Measurements from ENCODE around the gene SMARCA2.

SMARCA2 gene

DNA sequence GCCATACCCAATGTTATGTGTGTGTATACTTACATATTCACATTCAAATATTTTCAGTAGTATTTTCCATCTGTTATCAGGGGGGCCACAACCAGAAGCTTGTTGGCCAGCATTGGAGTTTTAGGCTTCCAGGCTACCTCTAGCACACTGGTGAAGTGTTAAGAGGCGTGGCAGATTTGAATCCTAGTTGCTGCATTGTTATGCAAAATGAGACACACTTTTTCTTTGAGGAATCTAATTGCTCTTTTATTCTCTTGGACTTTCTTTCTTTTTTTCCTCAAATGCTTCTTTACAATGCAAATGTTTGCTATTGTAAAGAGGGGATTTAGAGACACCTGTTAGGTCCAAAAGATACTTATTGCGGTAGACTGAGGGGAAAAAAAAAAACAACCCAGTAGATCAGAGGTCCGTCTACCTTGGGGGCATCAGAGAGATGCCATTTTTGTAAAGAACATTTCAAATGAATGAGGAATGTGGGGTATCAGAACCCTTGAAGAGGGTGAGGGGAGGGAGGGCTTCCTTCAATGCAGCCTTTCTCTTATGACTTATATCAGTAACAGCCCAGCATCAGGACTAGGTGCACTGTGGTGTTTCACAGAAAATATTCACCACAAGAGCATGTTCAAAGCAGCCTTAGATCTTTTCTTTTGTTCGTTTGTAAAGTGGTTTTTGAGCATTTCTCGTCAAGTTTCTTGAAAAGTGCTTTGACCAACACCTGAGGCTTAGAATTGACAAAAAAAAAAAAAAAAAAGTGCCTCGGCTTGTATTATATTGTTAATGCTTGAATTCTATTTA, 3.8 kb downstream of the SMARCA2 start:
- TF ChIP-seq, protein P1, sequence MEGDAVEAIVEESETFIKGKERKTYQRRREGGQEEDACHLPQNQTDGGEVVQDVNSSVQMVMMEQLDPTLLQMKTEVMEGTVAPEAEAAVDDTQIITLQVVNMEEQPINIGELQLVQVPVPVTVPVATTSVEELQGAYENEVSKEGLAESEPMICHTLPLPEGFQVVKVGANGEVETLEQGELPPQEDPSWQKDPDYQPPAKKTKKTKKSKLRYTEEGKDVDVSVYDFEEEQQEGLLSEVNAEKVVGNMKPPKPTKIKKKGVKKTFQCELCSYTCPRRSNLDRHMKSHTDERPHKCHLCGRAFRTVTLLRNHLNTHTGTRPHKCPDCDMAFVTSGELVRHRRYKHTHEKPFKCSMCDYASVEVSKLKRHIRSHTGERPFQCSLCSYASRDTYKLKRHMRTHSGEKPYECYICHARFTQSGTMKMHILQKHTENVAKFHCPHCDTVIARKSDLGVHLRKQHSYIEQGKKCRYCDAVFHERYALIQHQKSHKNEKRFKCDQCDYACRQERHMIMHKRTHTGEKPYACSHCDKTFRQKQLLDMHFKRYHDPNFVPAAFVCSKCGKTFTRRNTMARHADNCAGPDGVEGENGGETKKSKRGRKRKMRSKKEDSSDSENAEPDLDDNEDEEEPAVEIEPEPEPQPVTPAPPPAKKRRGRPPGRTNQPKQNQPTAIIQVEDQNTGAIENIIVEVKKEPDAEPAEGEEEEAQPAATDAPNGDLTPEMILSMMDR (IDR thresholded peaks at IDR 0.05; ENCODE audit: insufficient read depth, low read depth, low read length, missing control alignments): no peak
- peak overlapping the region; percentile 76 for H3K4me3 ChIP-seq (ENCODE audit: low read depth, low read length)
- peak; percentile 57 for DNase-seq (ENCODE audit: low read depth)

DNA sequence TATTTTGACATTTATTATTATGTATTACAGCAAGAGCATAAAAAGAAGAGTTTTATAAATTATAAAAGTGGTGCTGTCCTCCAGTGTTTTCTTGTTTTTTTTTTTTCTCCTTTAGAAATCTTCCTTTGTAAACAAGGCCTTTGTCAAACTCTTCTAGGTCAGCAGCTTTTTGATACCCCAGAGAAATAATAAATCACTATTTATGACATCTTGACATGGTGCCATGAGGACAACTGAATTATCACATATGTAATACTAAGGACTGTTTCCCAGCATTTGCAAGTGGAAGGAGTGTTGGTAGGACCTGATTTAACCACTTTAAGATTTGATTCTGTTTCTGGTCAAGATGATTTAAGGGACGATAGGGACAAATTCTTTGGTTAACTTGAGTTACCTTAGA, 4.6 kb downstream of the SMARCA2 start:
- no peak for DNase-seq (ENCODE audit: low read depth)
- peak overlapping the region; percentile 76 for H3K4me3 ChIP-seq (ENCODE audit: low read depth, low read length)
- TF ChIP-seq, protein P1 (IDR thresholded peaks at IDR 0.05; ENCODE audit: insufficient read depth, low read depth, low read length, missing control alignments): no peak

DNA sequence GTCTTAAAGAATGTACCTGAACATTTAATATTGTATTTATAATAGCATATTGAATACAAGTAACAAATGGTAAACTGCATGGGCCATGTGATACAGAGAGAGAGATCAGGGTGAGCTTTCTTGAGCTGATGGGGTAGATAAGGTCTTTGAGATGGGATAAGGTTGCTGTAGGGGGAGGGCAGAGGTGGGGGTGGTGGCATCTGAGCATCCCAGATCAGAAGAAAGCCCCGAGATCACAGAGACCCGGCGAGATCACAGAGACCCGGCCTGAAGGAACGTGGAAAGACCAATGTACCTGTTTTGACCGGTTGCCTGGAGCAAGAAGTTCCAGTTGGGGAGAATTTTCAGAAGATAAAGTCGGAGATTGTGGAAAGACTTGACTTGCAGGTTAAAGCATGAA, 6.6 kb downstream of the SMARCA2 start:
- peak overlapping the region; percentile 28 for H3K4me3 ChIP-seq (ENCODE audit: low read depth, low read length)
- TF ChIP-seq, protein P1 (IDR thresholded peaks at IDR 0.05; ENCODE audit: insufficient read depth, low read depth, low read length, missing control alignments): no peak
- DNase-seq (ENCODE audit: low read depth): no peak

DNA sequence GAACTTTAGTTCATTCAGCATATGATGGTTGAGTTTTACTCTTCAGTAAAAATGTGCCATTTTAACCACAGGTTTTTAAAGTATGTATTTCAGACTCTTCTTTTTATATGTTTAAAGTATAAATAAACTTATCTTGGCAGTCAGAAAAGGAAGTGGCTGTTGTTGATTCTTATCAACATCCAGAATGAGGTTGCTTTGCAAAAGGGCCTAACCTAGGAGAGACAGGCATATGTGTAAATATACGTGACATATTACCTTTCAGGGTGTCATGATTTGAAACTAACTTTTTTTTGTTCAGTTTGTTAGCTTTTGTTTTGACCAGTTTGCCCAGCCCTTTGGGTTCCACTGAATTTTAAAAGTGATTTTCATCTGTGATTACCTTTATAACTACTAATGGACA, 7.4 kb downstream of the SMARCA2 start:
- TF ChIP-seq, protein P1 (IDR thresholded peaks at IDR 0.05; ENCODE audit: insufficient read depth, low read depth, low read length, missing control alignments): no peak
- no peak for DNase-seq (ENCODE audit: low read depth)
- H3K4me3 ChIP-seq (ENCODE audit: low read depth, low read length): peak overlapping the region; percentile 28

DNA sequence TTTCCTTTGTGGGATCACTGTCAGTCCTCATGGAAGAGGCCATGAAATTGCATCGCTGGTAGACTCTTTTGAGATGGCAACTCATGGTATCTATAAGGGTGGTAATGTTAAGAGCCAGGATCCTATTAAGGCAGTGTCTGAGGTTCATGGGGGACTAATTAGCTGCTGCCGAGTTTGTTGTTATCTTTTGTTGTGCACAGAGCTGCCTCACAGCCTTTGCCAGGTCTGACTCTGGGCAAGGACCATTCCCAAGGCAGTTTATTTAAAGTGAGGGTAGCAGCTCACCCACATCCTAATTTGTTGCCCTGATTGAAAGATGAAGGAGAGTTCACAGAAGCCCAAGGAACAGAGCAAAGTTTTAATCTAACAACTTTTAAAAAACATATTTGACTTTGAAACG, 7.9 kb downstream of the SMARCA2 start:
- TF ChIP-seq, protein P1 (IDR thresholded peaks at IDR 0.05; ENCODE audit: insufficient read depth, low read depth, low read length, missing control alignments): no peak
- DNase-seq (ENCODE audit: low read depth): no peak
- peak overlapping the region; percentile 28 for H3K4me3 ChIP-seq (ENCODE audit: low read depth, low read length)

DNA sequence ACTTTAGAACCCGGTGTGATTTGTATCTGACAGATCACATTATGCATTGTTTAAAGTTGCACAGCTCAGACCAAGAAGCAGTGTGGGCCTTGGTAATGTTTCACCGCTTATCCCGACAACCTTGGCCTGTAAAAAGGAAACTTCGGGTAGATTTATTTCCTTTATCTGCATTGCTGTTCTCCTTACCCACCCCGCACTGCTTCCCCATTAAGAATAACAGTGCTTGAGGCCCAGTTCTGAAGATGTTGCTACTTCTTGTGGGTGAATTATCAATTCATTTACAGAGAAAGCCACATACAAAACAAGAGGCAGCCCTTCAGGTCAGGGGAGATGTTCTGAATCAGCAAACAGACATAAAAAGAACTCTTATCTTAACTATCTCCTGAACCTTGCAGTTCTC, 8.4 kb downstream of the SMARCA2 start:
- no peak for DNase-seq (ENCODE audit: low read depth)
- peak overlapping the region; percentile 28 for H3K4me3 ChIP-seq (ENCODE audit: low read depth, low read length)
- TF ChIP-seq, protein P1 (IDR thresholded peaks at IDR 0.05; ENCODE audit: insufficient read depth, low read depth, low read length, missing control alignments): no peak
